ENCODE data around the gene NRGN. TPM values are rescaled to one million over a fixed set of nuclear protein-coding genes. Genes with fewer than 3 reads are reported as not detected.

NRGN gene
- total and polyA plus RNA-seq, 12 donors: 0.89 to 10.9 (median 3.7) TPM; not detected in 2

DNA sequence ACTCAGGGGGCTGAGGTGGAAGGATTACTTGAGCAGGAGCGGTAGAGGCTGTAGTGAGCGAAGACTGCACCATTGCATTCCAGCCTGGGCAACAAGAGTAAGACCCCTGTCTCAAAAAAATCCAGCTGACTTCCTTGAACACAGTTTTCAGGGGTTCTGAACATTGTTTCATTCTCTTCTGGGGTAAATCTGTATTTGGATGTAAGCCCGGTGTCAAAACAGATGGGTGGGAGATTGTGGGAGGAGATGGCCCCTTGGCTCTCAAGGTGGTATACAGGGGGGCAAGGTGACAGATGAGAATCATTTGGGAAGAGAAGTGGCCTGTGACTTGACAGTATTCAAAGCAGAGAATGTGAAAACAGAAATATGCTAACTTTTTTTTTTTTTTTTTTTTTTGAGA is 17.6 kb downstream of the NRGN start:
- intact Hi-C loops (cut with DNase I): no loop called here
- Histone ChIP-seq H3K4me3 (no peak overlapping the region), H3K36me3 (replicated peaks in 1 of 2) (no peaks in the 10 kb centered on the region), H3K4me1 (replicated peaks in 1 of 2) (peaks cover 0 to 31% of the 10 kb centered on the region in 2 donors), H3K9me3 (replicated peaks in 1 of 3) (no peaks in the 10 kb centered on the region), H3K27me3 (peaks cover 40% of the 10 kb centered on the region), H3K27ac (no peak overlapping the region)
- TF ChIP-seq POLR2A (IDR thresholded peaks at IDR 0.05): no peak
- TF ChIP-seq, protein P1, sequence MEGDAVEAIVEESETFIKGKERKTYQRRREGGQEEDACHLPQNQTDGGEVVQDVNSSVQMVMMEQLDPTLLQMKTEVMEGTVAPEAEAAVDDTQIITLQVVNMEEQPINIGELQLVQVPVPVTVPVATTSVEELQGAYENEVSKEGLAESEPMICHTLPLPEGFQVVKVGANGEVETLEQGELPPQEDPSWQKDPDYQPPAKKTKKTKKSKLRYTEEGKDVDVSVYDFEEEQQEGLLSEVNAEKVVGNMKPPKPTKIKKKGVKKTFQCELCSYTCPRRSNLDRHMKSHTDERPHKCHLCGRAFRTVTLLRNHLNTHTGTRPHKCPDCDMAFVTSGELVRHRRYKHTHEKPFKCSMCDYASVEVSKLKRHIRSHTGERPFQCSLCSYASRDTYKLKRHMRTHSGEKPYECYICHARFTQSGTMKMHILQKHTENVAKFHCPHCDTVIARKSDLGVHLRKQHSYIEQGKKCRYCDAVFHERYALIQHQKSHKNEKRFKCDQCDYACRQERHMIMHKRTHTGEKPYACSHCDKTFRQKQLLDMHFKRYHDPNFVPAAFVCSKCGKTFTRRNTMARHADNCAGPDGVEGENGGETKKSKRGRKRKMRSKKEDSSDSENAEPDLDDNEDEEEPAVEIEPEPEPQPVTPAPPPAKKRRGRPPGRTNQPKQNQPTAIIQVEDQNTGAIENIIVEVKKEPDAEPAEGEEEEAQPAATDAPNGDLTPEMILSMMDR (IDR thresholded peaks at IDR 0.05): no peak
- 42 to 64% (median 49%) methylated on average over 3 of the region's 3 CpGs for WGBS, 4 donors
- no peak for DNase-seq

DNA sequence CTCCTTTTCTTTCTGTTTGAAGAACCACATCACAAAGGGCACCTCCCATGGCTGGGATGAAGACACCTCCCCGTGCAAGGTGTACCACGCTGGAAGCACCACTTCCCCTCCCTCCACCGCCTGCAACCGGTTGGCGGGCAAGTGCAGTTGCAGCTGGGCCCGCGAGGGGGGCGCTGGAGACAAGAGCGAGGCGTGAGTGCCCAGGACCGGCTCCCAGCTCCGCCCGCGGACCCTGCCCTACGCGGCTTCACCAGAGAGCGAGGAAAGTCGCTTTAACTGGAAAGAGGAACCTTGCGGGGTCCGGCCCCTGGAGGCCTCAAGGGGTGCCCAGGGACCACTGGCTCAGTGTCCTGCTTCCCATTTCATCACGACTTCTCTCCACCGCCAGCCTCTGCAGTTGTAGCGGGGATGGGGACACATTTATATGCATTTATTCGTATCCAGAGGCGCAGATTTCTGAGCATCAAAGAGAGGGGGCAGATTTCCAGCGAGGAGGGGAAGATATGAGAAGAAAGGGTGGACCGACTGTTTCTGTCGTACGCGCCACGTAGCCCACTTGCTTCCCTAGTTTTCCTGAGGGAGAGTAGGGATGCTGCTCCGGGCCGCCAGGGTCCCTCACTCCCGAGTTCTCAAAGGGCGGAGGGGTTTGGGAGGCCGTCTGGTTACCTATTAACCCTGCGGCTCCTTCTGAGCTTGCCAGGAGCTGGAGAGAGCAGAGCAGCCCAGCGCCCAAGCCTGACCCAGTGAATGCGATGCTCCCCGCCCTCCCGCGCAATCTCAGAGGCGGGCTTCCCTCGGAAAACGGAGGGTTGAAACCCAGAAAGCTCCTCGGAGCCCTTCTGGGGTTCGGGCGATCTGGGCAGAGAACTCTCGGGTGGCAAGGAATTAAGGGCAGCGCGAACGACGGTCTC is 18.9 kb downstream of the NRGN start:
- H3K27me3 ChIP-seq: peaks cover 43% of the 10 kb centered on the region

GRCh38 chr11:124759266-124760204 is 19.8 kb downstream of the NRGN start:
- Histone ChIP-seq H3K9me3 (replicated peaks in 1 of 3) (no peaks in the 10 kb centered on the region), H3K27me3 (peaks cover 43% of the 10 kb centered on the region), H3K27ac (peak overlapping the region in 3 of 5 donors; percentile 21 to 55 (median 29)), H3K4me1 (replicated peaks in 1 of 2) (peaks cover 6 to 43% of the 10 kb centered on the region in 2 donors), H3K4me3 (peak overlapping the region in 1 of 4 donors; percentile 47), H3K36me3 (replicated peaks in 1 of 2) (no peaks in the 10 kb centered on the region)
- intact Hi-C loops (cut with DNase I): loop anchor here (5.0 kb wide), 1 partner anchor 87 kb away; the partner anchor contains the start of genes SIAE (in 2 of the 2) and SPA17 (in 2 of the 2)
- peak in 5 of 7 donors; percentile 41 to 75 (median 53) for DNase-seq
- 21 to 30% (median 22%) methylated on average over 12 to 52 of the region's 52 CpGs for WGBS, 4 donors
- no peak for TF ChIP-seq POLR2A (IDR thresholded peaks at IDR 0.05)
- TF ChIP-seq, protein P1 (IDR thresholded peaks at IDR 0.05): no peak

More for the DNA sequence above, 18.9 kb downstream of the NRGN start:
- no peaks in the 10 kb centered on the region for H3K9me3 ChIP-seq (replicated peaks in 1 of 3)
- WGBS, 4 donors: 8 to 12% (median 10%) methylated on average over 25 to 53 of the region's 53 CpGs
- H3K27ac ChIP-seq: peak overlapping the region in 2 of 5 donors; percentile 12 to 55
- no peaks in the 10 kb centered on the region for H3K36me3 ChIP-seq (replicated peaks in 1 of 2)
- peak; percentile 62 to 78 (median 73) for DNase-seq
- TF ChIP-seq, protein P1 (IDR thresholded peaks at IDR 0.05): peak; percentile 53 to 71 (median 64)
- TF ChIP-seq POLR2A (IDR thresholded peaks at IDR 0.05): no peak
- H3K4me3 ChIP-seq: peak overlapping the region in 1 of 4 donors; percentile 35
- intact Hi-C loops (cut with DNase I): no loop called here
- H3K4me1 ChIP-seq (replicated peaks in 1 of 2): peaks cover 6 to 43% of the 10 kb centered on the region in 2 donors
